ENCODE results near the gene UBXN11.

The UBXN11 gene

GRCh38 chr1:26293911-26294463 is 12.4 kb downstream of the UBXN11 start:
- no peak for TF ChIP-seq EP300 (IDR thresholded peaks at IDR 0.05; ENCODE audit: borderline replicate concordance)
- TF ChIP-seq MAX (IDR thresholded peaks at IDR 0.05) = no peak
- TF ChIP-seq REST (IDR thresholded peaks at IDR 0.05; ENCODE audit: low read depth) = no peak
- TF ChIP-seq USF1 (IDR thresholded peaks at IDR 0.05) = no peak
- TF ChIP-seq CREB1 (IDR thresholded peaks at IDR 0.05; ENCODE audit: low read depth) = no peak

- no peak for TF ChIP-seq TCF12 (IDR thresholded peaks at IDR 0.05; ENCODE audit: low read depth)
- TF ChIP-seq TAF1 (IDR thresholded peaks at IDR 0.05; ENCODE audit: low read depth) = no peak
- no peak for TF ChIP-seq NFIC (IDR thresholded peaks at IDR 0.05)
- no peak for TF ChIP-seq FOXM1 (IDR thresholded peaks at IDR 0.05; ENCODE audit: borderline replicate concordance, low read depth)
- no peak for TF ChIP-seq MAX (IDR thresholded peaks at IDR 0.05)
- TF ChIP-seq CEBPB (IDR thresholded peaks at IDR 0.05) = no peak
- TF ChIP-seq RAD21 (IDR thresholded peaks at IDR 0.05; ENCODE audit: low read depth) = no peak
- no peak for TF ChIP-seq REST (IDR thresholded peaks at IDR 0.05; ENCODE audit: low read depth)
- no peak for TF ChIP-seq TEAD4 (IDR thresholded peaks at IDR 0.05)
- no peak for TF ChIP-seq EGR1 (IDR thresholded peaks at IDR 0.05)
- TF ChIP-seq CREB1 (IDR thresholded peaks at IDR 0.05; ENCODE audit: low read depth) = no peak
- no peak for TF ChIP-seq YY1 (IDR thresholded peaks at IDR 0.05; ENCODE audit: low read depth)
- TF ChIP-seq USF1 (IDR thresholded peaks at IDR 0.05) = no peak
- no peak for TF ChIP-seq ZBTB7A (IDR thresholded peaks at IDR 0.05; ENCODE audit: low read depth)
- TF ChIP-seq EP300 (IDR thresholded peaks at IDR 0.05; ENCODE audit: borderline replicate concordance) = no peak
Measured at GRCh38 chr1:26291939-26292338, 14.5 kb downstream of the UBXN11 start.

GRCh38 chr1:26291433-26291832 is 15.0 kb downstream of the UBXN11 start:
- no peak for TF ChIP-seq EP300 (IDR thresholded peaks at IDR 0.05; ENCODE audit: borderline replicate concordance)
- no peak for TF ChIP-seq USF1 (IDR thresholded peaks at IDR 0.05)
- TF ChIP-seq FOXM1 (IDR thresholded peaks at IDR 0.05; ENCODE audit: borderline replicate concordance, low read depth) = no peak
- no peak for TF ChIP-seq TEAD4 (IDR thresholded peaks at IDR 0.05)
- TF ChIP-seq YY1 (IDR thresholded peaks at IDR 0.05; ENCODE audit: low read depth) = no peak
- TF ChIP-seq MAX (IDR thresholded peaks at IDR 0.05) = no peak
- TF ChIP-seq NFIC (IDR thresholded peaks at IDR 0.05) = no peak
- TF ChIP-seq RAD21 (IDR thresholded peaks at IDR 0.05; ENCODE audit: low read depth) = no peak
- no peak for TF ChIP-seq CREB1 (IDR thresholded peaks at IDR 0.05; ENCODE audit: low read depth)
- no peak for TF ChIP-seq TAF1 (IDR thresholded peaks at IDR 0.05; ENCODE audit: low read depth)
- no peak for TF ChIP-seq CEBPB (IDR thresholded peaks at IDR 0.05)
- TF ChIP-seq ZBTB7A (IDR thresholded peaks at IDR 0.05; ENCODE audit: low read depth) = no peak

GRCh38 chr1:26290882-26291261 is 15.6 kb downstream of the UBXN11 start:
- TF ChIP-seq TCF12 (IDR thresholded peaks at IDR 0.05; ENCODE audit: low read depth) (no peak), EP300 (IDR thresholded peaks at IDR 0.05; ENCODE audit: borderline replicate concordance) (no peak), TEAD4 (IDR thresholded peaks at IDR 0.05) (no peak), NFIC (IDR thresholded peaks at IDR 0.05) (no peak), ZBTB7A (IDR thresholded peaks at IDR 0.05; ENCODE audit: low read depth) (no peak), USF1 (IDR thresholded peaks at IDR 0.05) (no peak), YY1 (IDR thresholded peaks at IDR 0.05; ENCODE audit: low read depth) (no peak), CREB1 (IDR thresholded peaks at IDR 0.05; ENCODE audit: low read depth) (no peak)

Data from Ishikawa (cell line).